AG10803 (cell line): ENCODE results near the gene PRKCE.

ENCODE experiments used
- DNase-seq: peaks from one replicate; pipeline ENCODE4 v3.0.0; 2010; ENCODE audit warnings: low read depth
- H3K4me3 ChIP-seq: 2 replicates; pipeline ENCODE4 v1.5.1; 2011; ENCODE audit warnings: mild to moderate bottlenecking, low read length, control low read depth
- TF ChIP-seq, protein P1 (sequence below): conservative IDR thresholded peaks from 2 replicates; pipeline ENCODE4 v1.5.1; 2011; ENCODE audit warnings: mild to moderate bottlenecking, low read length, control low read depth, inconsistent platforms

The PRKCE gene

GRCh38 chr2:45814488-45814887, 163.0 kb downstream of the PRKCE start:
- no peak overlapping the region for H3K4me3 ChIP-seq
- DNase-seq: peak; percentile 15
- TF ChIP-seq, protein P1, sequence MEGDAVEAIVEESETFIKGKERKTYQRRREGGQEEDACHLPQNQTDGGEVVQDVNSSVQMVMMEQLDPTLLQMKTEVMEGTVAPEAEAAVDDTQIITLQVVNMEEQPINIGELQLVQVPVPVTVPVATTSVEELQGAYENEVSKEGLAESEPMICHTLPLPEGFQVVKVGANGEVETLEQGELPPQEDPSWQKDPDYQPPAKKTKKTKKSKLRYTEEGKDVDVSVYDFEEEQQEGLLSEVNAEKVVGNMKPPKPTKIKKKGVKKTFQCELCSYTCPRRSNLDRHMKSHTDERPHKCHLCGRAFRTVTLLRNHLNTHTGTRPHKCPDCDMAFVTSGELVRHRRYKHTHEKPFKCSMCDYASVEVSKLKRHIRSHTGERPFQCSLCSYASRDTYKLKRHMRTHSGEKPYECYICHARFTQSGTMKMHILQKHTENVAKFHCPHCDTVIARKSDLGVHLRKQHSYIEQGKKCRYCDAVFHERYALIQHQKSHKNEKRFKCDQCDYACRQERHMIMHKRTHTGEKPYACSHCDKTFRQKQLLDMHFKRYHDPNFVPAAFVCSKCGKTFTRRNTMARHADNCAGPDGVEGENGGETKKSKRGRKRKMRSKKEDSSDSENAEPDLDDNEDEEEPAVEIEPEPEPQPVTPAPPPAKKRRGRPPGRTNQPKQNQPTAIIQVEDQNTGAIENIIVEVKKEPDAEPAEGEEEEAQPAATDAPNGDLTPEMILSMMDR: no peak

GRCh38 chr2:45814951-45815621, 163.6 kb downstream of the PRKCE start:
- DNase-seq: no peak
- TF ChIP-seq, protein P1: no peak
- no peak overlapping the region for H3K4me3 ChIP-seq

- TF ChIP-seq, protein P1: no peak
- H3K4me3 ChIP-seq: no peak overlapping the region
- peak; percentile 61 for DNase-seq
Observed at GRCh38 chr2:45816272-45816671, 164.8 kb downstream of the PRKCE start.

DNA sequence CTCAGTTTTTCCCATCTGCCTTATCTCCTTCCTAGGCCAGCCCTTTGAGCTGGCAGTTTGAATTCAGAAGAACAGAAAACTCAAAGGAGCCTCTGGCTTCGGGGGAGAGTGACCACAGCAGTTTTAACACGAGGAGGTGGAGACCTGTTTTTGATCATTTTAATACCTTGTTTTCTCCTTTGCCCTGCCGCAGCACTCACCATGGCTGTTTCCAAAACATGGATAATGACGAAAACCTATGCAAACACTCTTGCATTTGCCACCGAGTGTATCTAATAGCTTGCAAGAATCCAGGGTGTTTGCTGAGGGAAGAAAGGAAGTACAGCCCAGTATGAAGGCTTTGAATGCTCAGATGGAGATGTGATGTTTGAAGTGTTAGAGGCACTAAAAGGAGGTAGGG, 167.1 kb downstream of the PRKCE start:
- no peak overlapping the region for H3K4me3 ChIP-seq
- TF ChIP-seq, protein P1: no peak
- DNase-seq: no peak

DNA sequence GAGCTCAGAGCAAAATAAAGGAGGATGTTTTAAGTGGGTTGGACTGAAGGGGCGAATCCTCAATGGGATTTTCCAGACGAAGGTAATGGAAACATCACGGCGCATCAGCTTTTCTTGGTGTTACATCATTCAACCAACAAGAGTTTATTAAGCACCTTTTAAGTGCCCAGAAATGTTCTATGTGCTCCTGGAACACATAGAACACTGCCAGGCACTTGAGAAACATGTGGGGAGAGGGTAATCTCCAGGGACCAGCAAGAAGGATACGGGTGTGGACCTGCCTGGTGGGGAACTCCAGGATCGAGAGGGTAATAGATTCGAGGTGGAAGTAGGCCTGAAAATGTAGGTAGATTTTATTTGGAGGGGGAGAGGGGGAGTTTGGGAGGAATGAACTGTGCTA, 168.6 kb downstream of the PRKCE start:
- no peak overlapping the region for H3K4me3 ChIP-seq
- TF ChIP-seq, protein P1: no peak
- no peak for DNase-seq

GRCh38 chr2:45821558-45822271, 170.2 kb downstream of the PRKCE start:
- TF ChIP-seq, protein P1: no peak
- DNase-seq: peak; percentile 35
- no peak overlapping the region for H3K4me3 ChIP-seq

DNA sequence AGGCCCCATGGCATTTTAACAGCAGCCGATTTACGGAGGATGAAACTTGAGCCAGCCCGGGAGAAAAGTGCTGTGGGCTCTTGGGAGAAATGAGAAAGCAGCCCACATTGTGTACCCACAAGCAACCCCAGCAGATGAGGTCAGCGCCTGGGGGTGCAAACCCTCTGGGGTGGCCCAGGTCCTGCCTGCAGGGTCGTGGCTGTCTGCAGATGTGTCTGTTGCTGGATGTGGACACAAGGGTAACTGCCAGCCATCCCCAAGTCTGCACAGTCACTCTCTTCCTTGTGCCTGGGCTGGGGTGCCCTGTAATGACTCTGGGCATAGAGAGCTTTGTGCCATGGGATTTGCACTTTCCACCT, 170.8 kb downstream of the PRKCE start:
- no peak for DNase-seq
- TF ChIP-seq, protein P1: no peak
- no peak overlapping the region for H3K4me3 ChIP-seq
